Caki2 (cell line): ENCODE measurements around the gene MAB21L4. TPM values are rescaled to one million over a fixed set of nuclear protein-coding genes. Genes with fewer than 3 reads are reported as not detected.

Experiments used
- DNase-seq: peaks from one replicate; pipeline ENCODE4 v3.0.0-alpha.2; 2015; ENCODE audit warnings: low read depth
- in situ Hi-C: cut with HindIII; loops from 2 replicates; pipeline ENCODE4 v1.10.0; 2016; ENCODE audit warnings: low sequenced_read_pairs, low pct_unique_long_range_greater_than_20kb, mixed read lengths
- total RNA-seq: library from RNA; depleted of rRNA; stranded (reverse); fragments of >200 nt; shearing (Covaris generic); gene quantifications from 2 replicates; pipeline ENCODE4 v1.2.3, GENCODE V29; 2014; ENCODE audit warnings: low replicate concordance

The MAB21L4 gene
- total RNA-seq, 1 experiment from 2014 or later, result not detected

- in situ Hi-C loops, result no loop called here
Observed at GRCh38 chr2:240901986-240902614, 6.1 kb upstream of the MAB21L4 start.

GRCh38 chr2:240900141-240900860, 4.3 kb upstream of the MAB21L4 start:
- in situ Hi-C loops, result no loop called here
- no peak for DNase-seq

More at GRCh38 chr2:240901986-240902614, 6.1 kb upstream of the MAB21L4 start:
- DNase-seq, result no peak

GRCh38 chr2:240899468-240899865, 3.5 kb upstream of the MAB21L4 start:
- in situ Hi-C loops, result no loop called here
- no peak for DNase-seq

GRCh38 chr2:240898731-240899467, 2.9 kb upstream of the MAB21L4 start:
- in situ Hi-C loops, result no loop called here
- no peak for DNase-seq

- DNase-seq, result no peak
- in situ Hi-C loops, result no loop called here
Observed at GRCh38 chr2:240898108-240898730, 2.3 kb upstream of the MAB21L4 start.

GRCh38 chr2:240896871-240897692, 1.1 kb upstream of the MAB21L4 start:
- no peak for DNase-seq
- in situ Hi-C loops, result no loop called here

- DNase-seq, result no peak
- in situ Hi-C loops, result no loop called here
Observed at GRCh38 chr2:240896394-240896793, 438 bp upstream of the MAB21L4 start.

GRCh38 chr2:240894836-240895558, 959 bp downstream of the MAB21L4 start:
- DNase-seq, result no peak
- in situ Hi-C loops, result no loop called here

- in situ Hi-C loops, result no loop called here
- DNase-seq, result no peak
Observed at GRCh38 chr2:240894006-240894405, 1.9 kb downstream of the MAB21L4 start.

- no peak for DNase-seq
- in situ Hi-C loops, result no loop called here
Observed at GRCh38 chr2:240893363-240893844, 2.6 kb downstream of the MAB21L4 start.

GRCh38 chr2:240892925-240893324, 3.0 kb downstream of the MAB21L4 start:
- in situ Hi-C loops, result no loop called here
- DNase-seq, result no peak

GRCh38 chr2:240892356-240892755, 3.6 kb downstream of the MAB21L4 start:
- DNase-seq, result no peak
- in situ Hi-C loops, result no loop called here

- in situ Hi-C loops, result no loop called here
- no peak for DNase-seq
Observed at GRCh38 chr2:240891492-240892340, 4.2 kb downstream of the MAB21L4 start.

- no peak for DNase-seq
- in situ Hi-C loops, result no loop called here
Observed at GRCh38 chr2:240890691-240891090, 5.3 kb downstream of the MAB21L4 start.

GRCh38 chr2:240889601-240890560, 6.1 kb downstream of the MAB21L4 start:
- in situ Hi-C loops, result no loop called here
- no peak for DNase-seq
